ENCODE data around the gene SMIM5.

Gene SMIM5

GRCh38 chr17:75642182-75642783, 9.0 kb downstream of the SMIM5 start:
- DNase-seq: no peak

DNA sequence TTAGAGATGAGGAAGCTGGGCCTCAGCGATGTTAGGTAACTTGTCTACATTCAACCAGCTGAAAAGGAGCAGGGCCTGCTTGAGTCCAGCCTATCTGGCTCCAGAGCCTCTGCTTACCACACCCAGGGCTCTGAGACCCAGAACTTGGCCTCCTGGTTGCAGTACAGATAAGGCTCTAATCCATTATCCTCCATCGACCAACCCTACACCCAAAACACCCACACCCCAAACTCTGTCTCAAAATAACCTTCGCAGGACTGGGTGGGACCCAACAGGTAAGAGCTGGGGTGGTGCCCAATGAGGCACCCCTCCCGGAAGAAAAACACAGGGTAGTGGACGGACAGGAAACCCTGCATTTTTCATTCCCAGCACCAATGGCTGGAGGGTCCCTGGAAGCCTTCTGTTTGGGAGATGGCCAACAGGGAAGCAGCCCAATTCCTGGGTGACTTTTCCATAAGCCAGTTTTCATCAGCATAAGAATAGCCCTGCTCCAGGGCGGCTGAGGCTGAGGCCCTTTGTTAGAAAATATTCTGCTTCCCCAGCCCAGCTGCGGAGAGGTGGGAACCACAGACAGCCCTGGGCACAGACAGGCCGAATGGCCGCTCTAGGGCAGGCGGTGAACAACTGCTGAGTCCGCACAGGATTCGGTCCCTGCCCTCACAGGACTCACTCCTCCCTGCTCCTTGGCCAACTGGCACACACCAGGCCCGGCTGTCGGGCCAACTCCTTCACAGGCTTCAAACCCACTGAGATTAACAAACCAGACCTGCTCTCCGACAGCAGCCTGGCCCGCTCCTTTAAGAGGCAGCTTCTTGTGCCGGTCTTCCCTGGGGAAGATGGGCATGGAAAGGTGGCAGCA, 9.8 kb downstream of the SMIM5 start:
- DNase-seq: no peak

DNA sequence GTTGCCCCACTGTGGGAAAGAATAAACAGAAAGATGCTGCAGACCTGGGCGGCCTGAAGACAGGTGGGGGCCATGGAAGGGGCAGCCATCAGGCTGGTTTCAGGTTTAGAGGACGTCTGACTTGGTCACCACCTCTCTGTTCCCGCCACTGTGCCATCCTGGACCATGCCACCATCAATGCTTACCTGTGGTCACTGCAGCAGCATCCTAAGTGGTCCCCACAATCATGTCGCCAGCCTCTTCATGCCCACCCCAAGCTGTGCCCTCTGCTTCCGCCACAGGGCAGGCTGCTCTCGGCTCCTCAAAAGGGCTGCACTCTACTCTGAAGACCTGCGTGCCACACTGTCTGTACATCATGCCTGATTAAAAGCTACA, 10.4 kb downstream of the SMIM5 start:
- no peak for DNase-seq

GRCh38 chr17:75645501-75645888, 12.3 kb downstream of the SMIM5 start:
- no peak for DNase-seq

- DNase-seq: no peak
Observed at GRCh38 chr17:75645889-75646637, 12.8 kb downstream of the SMIM5 start.

DNA sequence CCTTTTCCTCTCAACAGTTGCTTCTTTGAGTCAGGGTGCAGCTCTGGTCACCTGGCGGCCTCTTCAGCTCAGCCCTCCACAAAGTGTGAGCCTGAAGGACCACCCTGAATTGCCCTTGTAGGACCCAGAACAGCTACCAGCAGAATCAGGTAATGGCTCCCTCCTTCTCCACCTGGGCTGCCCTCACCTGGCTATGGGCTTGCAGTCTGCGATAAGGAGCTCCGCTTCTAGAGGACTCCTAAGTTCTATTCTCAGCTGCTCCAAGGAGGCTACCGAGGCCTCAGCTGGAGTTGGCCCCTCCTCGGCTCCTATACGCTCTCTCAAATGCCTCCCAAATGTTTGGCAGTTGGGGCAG, 13.4 kb downstream of the SMIM5 start:
- DNase-seq: no peak

GRCh38 chr17:75647061-75647460, 13.8 kb downstream of the SMIM5 start:
- no peak for DNase-seq

- no peak for DNase-seq
Observed at GRCh38 chr17:75647921-75648320, 14.7 kb downstream of the SMIM5 start.

GRCh38 chr17:75649687-75650086, 16.5 kb downstream of the SMIM5 start:
- no peak for DNase-seq

DNA sequence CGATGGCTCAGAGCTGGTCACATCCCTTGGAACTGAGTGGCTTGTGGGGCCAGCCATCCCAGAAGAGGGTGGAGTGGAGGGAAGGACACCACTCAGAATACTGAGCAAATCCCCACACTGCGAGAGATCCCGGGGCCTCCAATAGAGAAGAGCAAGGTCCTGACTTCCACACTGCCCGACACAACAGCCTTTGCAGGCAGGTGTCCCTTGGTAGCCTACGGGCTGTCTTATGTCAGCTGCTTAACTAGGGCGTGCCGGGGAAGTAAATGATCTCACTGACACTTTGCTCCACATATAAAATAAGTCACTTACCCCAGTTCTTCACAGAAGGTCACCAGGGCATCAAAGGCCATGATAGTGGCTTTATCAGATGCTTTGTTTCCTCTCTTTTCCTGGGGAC, 17.6 kb downstream of the SMIM5 start:
- no peak for DNase-seq

GRCh38 chr17:75652341-75652740, 19.1 kb downstream of the SMIM5 start:
- DNase-seq: no peak

GRCh38 chr17:75652934-75653549, 19.8 kb downstream of the SMIM5 start:
- peak; percentile 13 to 29 for DNase-seq

DNA sequence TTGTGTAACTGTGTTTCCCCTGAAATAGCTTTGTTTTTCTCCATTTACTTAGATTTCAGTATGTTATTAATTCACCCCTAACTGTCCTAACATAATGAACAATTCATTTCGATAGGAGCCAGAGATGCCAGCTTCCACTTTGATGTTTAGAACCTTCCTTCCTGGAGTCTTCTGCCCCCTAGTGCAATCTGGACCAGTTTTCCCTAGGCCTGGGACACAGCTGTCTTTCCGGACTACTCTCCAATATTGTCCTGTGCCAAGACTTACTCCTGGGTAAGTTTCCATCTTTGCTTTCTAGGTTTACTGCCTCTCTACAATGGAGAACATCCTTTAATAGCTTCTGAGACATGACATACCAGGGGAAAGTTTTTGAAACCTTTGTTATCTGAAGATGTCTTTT, 20.9 kb downstream of the SMIM5 start:
- no peak for DNase-seq

- DNase-seq: no peak
Observed at GRCh38 chr17:75658237-75658636, 25.0 kb downstream of the SMIM5 start.

DNA sequence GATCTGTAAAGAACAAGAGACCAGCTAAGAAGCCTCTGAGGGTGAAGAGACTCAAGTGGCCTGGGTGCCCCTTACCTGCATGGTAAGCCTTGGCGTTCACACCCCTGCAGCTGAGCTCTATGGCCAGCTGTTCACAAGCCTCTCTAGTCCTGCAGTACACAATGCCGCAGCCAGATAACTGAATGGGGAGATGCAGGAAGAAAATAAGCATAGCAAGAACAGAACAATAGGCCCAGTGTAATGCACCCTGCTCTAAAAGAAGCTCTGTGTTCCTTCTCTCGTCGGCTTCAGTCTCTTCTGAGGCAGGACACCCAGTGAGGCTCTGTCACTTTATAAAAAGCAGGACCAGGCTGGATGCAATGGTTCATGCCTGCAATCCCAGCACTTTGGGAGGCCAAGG, 28.3 kb downstream of the SMIM5 start:
- DNase-seq: no peak

DNA sequence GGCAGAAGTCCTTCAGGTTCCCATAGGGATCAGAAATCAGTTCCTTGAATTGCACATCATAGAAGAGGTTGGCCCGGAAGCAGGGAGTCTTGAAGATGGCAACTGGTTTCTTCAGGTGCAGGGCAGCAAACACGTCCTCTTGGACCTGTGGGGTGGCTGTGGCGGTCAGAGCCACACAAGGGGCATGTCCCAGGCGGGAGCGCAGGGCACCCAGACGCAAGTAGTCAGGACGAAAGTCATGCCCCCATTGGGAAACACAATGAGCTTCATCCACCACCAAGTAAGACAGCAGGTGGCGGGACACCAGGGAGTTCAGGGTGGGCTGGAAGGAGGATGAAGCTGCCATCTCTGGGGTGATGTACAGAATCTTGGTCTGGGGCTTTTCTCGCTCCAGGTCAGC, 29.3 kb downstream of the SMIM5 start:
- DNase-seq: no peak

DNA sequence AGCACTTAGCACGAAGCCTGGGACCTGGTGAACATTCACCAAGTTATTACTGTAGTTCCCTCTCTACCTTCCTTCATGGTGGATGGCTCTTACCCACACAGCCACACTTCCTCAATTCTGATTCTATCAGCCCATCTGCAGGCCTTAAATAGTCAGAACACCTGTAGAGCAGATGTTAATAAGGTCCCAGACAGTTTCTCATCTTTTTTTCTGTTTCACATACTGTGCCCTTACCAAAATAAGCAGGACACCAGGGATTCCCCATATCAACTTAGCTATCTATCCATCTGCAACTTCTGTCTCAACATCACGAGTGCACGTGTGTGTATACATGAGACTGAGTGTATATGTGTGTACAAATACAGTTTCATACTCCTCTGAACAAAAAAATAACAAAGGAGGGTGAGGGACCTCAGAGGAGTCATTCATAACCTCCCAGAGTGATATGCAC, 30.9 kb downstream of the SMIM5 start:
- DNase-seq: no peak

DNA sequence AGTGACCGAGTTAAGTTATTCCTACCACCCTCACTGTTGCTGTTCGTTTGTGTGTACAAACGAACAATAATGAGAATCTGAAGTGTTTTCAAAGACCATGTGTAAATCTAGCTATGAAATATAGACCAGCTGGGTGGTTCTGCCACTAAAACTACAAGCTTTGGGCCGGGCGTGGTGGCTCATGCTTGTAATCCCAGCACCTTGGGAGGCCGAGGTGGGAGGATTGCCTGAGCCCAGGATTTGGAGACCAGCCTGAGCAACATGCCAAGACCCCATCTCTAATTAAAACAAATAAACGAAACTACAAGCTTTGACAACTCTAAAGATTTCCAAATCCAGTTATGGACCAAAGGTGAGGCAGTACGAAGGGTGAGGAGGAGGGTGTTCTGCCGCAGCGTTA, 32.7 kb downstream of the SMIM5 start:
- no peak for DNase-seq

DNA sequence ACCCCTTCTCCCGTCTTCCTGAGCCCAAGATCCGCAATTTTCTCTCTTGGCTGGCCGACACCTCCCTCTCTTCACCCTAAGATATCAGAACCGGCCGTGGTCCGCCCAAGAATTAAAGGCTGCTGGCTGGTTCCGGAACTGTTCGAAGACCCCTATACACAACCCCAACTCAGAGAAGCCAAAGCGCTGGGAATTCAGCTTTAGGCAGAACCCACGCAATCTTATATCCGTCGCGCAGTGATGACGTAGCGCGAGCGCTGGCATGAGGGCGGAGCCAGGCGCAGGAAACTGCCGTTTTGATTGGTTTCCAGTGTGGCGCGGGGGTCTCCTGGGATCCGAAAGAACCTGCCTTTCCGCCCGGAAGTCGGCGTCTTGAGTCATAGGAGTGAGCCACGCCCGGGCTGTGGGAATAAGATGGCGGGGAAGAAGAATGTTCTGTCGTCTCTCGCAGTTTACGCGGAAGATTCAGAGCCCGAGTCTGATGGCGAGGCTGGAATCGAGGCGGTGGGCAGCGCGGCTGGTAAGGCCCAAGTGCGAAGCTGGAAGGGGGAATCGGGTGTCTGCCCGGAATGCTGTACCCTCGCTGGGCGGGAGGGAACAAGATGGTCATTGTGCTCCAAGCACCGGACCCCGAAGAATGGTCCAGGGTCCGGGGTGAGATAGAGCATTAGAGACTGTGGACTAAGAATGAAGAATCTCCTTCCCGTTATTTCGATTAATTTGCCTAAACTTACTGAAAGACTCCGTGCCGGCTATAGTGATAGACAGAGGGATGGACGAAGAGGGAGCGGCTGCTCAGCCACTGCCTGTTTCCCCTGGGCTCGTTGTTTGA, 33.9 kb downstream of the SMIM5 start, which contains the start of the genes RECQL5 and SAP30BP:
Gene RECQL5, minus strand, starts transcription at position 196 of the 832 bp plus-strand sequence. CDS start 597 bp downstream, outside the sequence.
Gene SAP30BP, plus strand, starts transcription at position 380 of the 832 bp plus-strand sequence. Its CDS starts 35 bp downstream, at position 415.
- DNase-seq: peak; percentile 98 to 99

- no peak for DNase-seq
Observed at GRCh38 chr17:75667825-75668224, 34.6 kb downstream of the SMIM5 start.

DNA sequence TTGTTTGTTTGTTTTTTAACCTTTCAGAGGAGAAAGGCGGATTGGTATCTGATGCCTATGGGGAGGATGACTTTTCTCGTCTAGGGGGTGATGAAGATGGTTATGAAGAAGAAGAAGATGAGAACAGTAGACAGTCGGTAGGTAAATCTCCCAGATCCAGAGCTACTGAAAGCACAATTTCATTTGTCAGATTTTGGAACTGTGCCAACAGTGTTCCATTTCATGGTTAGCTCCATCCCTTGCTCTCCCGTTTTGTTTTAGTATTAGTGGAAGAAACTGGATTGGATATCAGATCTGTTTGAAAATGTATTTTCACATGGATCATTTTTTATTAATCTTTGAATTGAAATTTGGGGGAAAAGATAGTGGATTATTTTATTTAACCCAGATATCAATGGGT, 35.3 kb downstream of the SMIM5 start:
- no peak for DNase-seq

DNA sequence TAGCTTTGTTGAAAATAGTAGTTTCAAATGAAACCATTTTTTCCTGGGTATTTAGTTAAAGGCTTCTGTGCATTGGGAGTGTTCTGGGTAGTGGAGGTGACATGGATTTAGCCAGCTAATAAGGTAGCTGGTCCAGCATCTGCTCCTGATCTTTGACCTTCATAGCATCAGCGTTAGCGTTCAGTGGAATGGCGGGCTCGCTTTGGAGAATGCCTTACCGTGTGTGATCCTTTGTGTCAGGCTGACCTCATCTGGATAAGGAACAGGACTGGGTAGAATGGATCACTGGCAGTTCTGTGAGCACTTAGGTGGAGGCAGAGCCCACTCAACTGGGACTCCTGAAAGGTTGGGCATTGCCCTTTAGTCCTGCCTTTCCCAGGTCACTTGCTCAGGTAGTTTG, 37.6 kb downstream of the SMIM5 start:
- DNase-seq: no peak
